ENCODE data around the gene GALNT17.

DNA sequence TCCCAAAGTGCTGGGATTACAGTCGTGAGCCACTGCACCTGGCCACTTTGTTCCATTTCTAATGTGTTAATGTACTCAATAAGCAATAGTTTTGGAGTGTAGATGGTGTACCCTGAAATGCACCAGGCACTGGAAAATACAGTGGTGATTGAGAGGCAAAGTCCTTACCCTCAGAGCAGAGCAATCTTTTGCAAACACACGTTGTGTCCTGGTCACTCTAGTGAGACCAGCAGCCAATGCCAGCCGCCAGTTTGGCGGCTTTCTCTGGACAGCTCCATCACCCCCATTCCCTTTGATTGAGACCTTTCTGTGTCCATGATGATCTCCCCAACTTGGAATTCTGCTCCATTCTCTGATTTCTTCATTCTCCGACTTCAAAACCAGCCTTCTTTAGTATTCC lies 231.3 kb downstream of the GALNT17 start:
- TF ChIP-seq ZNF624 (tag by site-specific recombination; IDR thresholded peaks at IDR 0.05) (no peak), ZNF449 (tag by site-specific recombination; IDR thresholded peaks at IDR 0.05) (no peak), ZNF140 (tag by site-specific recombination; IDR thresholded peaks at IDR 0.05) (no peak), CTCF (tag by site-specific recombination; IDR thresholded peaks at IDR 0.05) (no peak), ZBTB11 (tag by site-specific recombination; conservative IDR thresholded peaks at IDR 0.05; ENCODE audit: low read depth) (no peak)
- TF ChIP-seq, protein P1, sequence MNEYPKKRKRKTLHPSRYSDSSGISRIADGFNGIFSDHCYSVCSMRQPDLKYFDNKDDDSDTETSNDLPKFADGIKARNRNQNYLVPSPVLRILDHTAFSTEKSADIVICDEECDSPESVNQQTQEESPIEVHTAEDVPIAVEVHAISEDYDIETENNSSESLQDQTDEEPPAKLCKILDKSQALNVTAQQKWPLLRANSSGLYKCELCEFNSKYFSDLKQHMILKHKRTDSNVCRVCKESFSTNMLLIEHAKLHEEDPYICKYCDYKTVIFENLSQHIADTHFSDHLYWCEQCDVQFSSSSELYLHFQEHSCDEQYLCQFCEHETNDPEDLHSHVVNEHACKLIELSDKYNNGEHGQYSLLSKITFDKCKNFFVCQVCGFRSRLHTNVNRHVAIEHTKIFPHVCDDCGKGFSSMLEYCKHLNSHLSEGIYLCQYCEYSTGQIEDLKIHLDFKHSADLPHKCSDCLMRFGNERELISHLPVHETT (tag by site-specific recombination; IDR thresholded peaks at IDR 0.05) = no peak
- TF ChIP-seq, protein P2, sequence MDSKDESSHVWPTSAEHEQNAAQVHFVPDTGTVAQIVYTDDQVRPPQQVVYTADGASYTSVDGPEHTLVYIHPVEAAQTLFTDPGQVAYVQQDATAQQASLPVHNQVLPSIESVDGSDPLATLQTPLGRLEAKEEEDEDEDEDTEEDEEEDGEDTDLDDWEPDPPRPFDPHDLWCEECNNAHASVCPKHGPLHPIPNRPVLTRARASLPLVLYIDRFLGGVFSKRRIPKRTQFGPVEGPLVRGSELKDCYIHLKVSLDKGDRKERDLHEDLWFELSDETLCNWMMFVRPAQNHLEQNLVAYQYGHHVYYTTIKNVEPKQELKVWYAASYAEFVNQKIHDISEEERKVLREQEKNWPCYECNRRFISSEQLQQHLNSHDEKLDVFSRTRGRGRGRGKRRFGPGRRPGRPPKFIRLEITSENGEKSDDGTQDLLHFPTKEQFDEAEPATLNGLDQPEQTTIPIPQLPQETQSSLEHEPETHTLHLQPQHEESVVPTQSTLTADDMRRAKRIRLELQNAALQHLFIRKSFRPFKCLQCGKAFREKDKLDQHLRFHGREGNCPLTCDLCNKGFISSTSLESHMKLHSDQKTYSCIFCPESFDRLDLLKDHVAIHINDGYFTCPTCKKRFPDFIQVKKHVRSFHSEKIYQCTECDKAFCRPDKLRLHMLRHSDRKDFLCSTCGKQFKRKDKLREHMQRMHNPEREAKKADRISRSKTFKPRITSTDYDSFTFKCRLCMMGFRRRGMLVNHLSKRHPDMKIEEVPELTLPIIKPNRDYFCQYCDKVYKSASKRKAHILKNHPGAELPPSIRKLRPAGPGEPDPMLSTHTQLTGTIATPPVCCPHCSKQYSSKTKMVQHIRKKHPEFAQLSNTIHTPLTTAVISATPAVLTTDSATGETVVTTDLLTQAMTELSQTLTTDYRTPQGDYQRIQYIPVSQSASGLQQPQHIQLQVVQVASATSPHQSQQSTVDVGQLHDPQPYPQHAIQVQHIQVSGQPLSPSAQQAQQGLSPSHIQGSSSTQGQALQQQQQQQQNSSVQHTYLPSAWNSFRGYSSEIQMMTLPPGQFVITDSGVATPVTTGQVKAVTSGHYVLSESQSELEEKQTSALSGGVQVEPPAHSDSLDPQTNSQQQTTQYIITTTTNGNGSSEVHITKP (tag by site-specific recombination; IDR thresholded peaks at IDR 0.05) = no peak

All from HEK293 (cell line).